Gastrocnemius medialis (tissue), 4 donors: ENCODE measurements around the gene NEIL3. TPM values are rescaled to one million over a fixed set of nuclear protein-coding genes. Genes with fewer than 3 reads are reported as not detected.

Experiments
- ATAC-seq, 2 donors: fragments of 150-250 bp; one replicate each; pipeline ENCODE4 v1.9.1; 2016
- DNase-seq, 2 donors: peaks; one replicate each; pipeline ENCODE4 v3.0.0-alpha.2; 2019
- H3K27ac ChIP-seq, 4 donors: fragments of 200-600 bp; sonication (generic); 1 replicate in 1 of 4; 2 replicates in 3 of 4; pipeline ENCODE4 v1.5.1; 2016 to 2018; ENCODE audit warnings: mild to moderate bottlenecking in 2 of 4, moderate library complexity in 1 of 4
- H3K27me3 ChIP-seq, 3 donors: fragments of 200-600 bp; sonication (generic) in 2 of 3; 1 replicate in 1 of 3; 2 replicates in 2 of 3; pipeline versions ENCODE4 v1.5.1 to v1.6.0; 2016 to 2019; ENCODE audit warnings: mild to moderate bottlenecking in 1 of 3, moderate library complexity in 1 of 3
- H3K36me3 ChIP-seq, 2 donors: fragments of 200-600 bp; sonication (generic) in 1 of 2; one replicate each; pipeline ENCODE4 v1.5.1; 2017 to 2018
- H3K4me1 ChIP-seq, 2 donors: fragments of 200-600 bp; sonication (generic) in 1 of 2; one replicate each; pipeline ENCODE4 v1.5.1; 2016 to 2017; ENCODE audit warnings: mild to moderate bottlenecking in 2 of 2
- H3K4me3 ChIP-seq, 4 donors: fragments of 200-600 bp; sonication (generic) in 3 of 4; 1 replicate in 1 of 4; 2 replicates in 3 of 4; pipeline ENCODE4 v1.5.1; 2016 to 2019; ENCODE audit warnings: mild to moderate bottlenecking in 2 of 4
- H3K9me3 ChIP-seq, 3 donors: fragments of 200-600 bp; sonication (generic) in 2 of 3; 1 replicate in 1 of 3; 2 replicates in 2 of 3; pipeline ENCODE4 v1.5.1; 2016 to 2019
- POLR2A ChIP-seq, 2 donors: fragments of 450-650 bp; IDR thresholded peaks; one replicate each; pipeline ENCODE4 v1.6.1; 2017; ENCODE audit warnings: antibody characterized with exemption in 2 of 2, mild to moderate bottlenecking in 2 of 2, moderate library complexity in 2 of 2
- in situ Hi-C, 4 donors: fragments of 200-750 bp; cut with MboI; loops; one replicate each; pipeline versions ENCODE4 v1.15.0 to v1.8.0; 2017; ENCODE audit warnings: low sequenced_read_pairs in 4 of 4
- intact Hi-C: fragments of 100-400 bp; cut with DNase I; formaldehyde crosslinking; loops from one replicate; pipeline ENCODE4 v1.15.1; 2023; ENCODE audit warnings: low total_unique reads
- total RNA-seq, 4 donors: library from RNA; depleted of rRNA; stranded (reverse); fragments of >200 nt; gene quantifications; one replicate each; pipeline versions ENCODE4 v1.1.0 to v1.2.3, GENCODE V29; 2016
- TF ChIP-seq, protein P1 (sequence below), 5 experiments: fragments of 450-650 bp in 3 of 5; fragments of 200-600 bp in 2 of 5; sonication (generic) in 2 of 5; IDR thresholded peaks in 4 of 5; conservative IDR thresholded peaks in 1 of 5; 1 replicate in 4 of 5; 2 replicates in 1 of 5; pipeline ENCODE4 v1.5.1; 2016 to 2019; ENCODE audit warnings: antibody characterized with exemption in 5 of 5, mild to moderate bottlenecking in 3 of 5, moderate library complexity in 3 of 5

NEIL3 gene
- total RNA-seq, 4 donors from 2014 or later: not detected

DNA sequence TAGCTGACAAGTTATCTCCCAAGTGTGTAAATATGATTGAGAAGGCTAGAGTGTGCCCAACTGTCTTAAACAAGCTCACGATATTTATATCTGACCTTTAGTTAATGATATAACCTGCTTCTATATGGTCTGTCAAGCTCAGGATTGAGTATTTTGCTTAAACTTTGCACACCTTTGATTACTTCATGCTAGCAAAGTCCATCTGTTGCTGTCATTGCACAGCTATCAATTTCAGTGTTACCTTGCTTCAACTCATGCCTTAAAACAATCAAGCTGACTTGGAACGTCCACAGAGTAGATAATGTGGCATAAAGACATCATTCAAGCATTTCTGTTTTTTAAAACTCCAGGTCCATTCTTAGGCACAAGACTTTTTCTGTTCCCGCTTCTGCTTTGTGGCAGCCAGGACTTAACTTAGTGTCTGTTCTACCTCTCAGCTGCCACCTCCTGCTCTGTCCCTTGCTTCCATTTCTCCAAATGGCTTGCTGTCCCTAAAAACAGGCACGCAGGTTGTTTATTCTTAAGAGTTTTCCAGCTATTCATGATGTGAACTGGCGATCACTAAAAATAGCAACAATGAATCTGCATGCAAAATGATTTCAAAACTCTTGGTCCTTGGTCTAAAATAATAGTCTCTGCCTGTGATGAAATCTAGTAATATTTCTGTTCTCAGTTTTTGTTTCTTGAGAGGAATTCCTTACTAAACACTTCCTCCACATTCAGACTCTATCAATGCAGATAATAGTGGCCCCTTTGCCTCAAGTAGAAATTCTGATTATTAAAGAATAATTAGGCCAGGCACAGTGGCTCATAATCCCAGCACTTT lies 16.3 kb upstream of the NEIL3 start:
- H3K4me3 ChIP-seq: no peak overlapping the region
- TF ChIP-seq POLR2A (IDR thresholded peaks at IDR 0.05): no peak
- TF ChIP-seq, protein P1, sequence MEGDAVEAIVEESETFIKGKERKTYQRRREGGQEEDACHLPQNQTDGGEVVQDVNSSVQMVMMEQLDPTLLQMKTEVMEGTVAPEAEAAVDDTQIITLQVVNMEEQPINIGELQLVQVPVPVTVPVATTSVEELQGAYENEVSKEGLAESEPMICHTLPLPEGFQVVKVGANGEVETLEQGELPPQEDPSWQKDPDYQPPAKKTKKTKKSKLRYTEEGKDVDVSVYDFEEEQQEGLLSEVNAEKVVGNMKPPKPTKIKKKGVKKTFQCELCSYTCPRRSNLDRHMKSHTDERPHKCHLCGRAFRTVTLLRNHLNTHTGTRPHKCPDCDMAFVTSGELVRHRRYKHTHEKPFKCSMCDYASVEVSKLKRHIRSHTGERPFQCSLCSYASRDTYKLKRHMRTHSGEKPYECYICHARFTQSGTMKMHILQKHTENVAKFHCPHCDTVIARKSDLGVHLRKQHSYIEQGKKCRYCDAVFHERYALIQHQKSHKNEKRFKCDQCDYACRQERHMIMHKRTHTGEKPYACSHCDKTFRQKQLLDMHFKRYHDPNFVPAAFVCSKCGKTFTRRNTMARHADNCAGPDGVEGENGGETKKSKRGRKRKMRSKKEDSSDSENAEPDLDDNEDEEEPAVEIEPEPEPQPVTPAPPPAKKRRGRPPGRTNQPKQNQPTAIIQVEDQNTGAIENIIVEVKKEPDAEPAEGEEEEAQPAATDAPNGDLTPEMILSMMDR (IDR thresholded peaks at IDR 0.05 in 4 of 5, conservative IDR thresholded peaks at IDR 0.05 in 1 of 5): no peak
- no peaks in the 10 kb centered on the region for H3K36me3 ChIP-seq
- no peaks in the 10 kb centered on the region for H3K27me3 ChIP-seq
- DNase-seq: no peak
- no peak for ATAC-seq
- intact Hi-C loops (no loop called here), in situ Hi-C loops (no loop called here)
- H3K4me1 ChIP-seq: no peaks in the 10 kb centered on the region
- H3K27ac ChIP-seq: no peak overlapping the region
- H3K9me3 ChIP-seq: peaks cover 0 to 3% (median 0%) of the 10 kb centered on the region in 3 donors

DNA sequence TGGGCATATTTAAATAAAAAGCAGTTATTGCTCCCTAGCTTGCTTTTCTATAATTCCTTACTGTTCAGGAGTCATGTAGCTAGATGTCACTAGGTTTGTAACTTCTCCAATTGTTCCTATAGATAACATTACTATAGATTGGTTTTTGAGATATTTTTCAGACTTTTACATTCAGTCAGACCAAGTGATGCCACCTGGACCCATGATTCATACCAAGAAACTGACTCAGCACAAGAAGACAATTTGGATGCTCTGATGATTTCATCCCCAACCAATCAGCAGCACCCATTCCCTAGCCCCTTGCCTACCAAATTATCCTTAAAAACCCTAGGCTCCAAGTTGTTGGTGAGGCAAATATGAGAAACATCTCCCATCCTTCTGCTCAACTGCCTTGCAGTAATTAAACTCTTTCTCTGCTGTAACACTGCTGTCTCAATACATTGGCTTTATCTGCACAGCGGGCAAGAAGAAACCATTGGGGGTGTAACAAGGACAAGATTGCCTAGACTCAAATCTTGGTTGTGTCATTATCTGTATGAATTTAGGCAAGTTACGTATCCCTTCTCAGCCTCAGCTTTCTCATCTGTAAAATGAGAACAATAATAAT lies 11.8 kb upstream of the NEIL3 start:
- TF ChIP-seq, protein P1 (IDR thresholded peaks at IDR 0.05 in 4 of 5, conservative IDR thresholded peaks at IDR 0.05 in 1 of 5): no peak
- TF ChIP-seq POLR2A (IDR thresholded peaks at IDR 0.05): no peak
- ATAC-seq: no peak
- intact Hi-C loops: no loop called here

GRCh38 chr4:177301126-177301639 lies 8.5 kb upstream of the NEIL3 start:
- DNase-seq (no peak), ATAC-seq (no peak)
- Histone ChIP-seq H3K4me1 (no peaks in the 10 kb centered on the region), H3K27me3 (no peaks in the 10 kb centered on the region), H3K4me3 (no peak overlapping the region), H3K36me3 (no peaks in the 10 kb centered on the region), H3K9me3 (peaks cover 0 to 3% (median 0%) of the 10 kb centered on the region in 3 donors), H3K27ac (no peak overlapping the region)
- in situ Hi-C loops (no loop called here), intact Hi-C loops (no loop called here)
- TF ChIP-seq POLR2A (IDR thresholded peaks at IDR 0.05): no peak
- TF ChIP-seq, protein P1 (IDR thresholded peaks at IDR 0.05 in 4 of 5, conservative IDR thresholded peaks at IDR 0.05 in 1 of 5): no peak

More for the DNA sequence above, 11.8 kb upstream of the NEIL3 start:
- DNase-seq: no peak
- no peaks in the 10 kb centered on the region for H3K36me3 ChIP-seq
- H3K27me3 ChIP-seq: no peaks in the 10 kb centered on the region
- no peaks in the 10 kb centered on the region for H3K4me1 ChIP-seq
- no peak overlapping the region for H3K27ac ChIP-seq
- H3K4me3 ChIP-seq: no peak overlapping the region
- in situ Hi-C loops: no loop called here
- peaks cover 0 to 3% (median 0%) of the 10 kb centered on the region in 3 donors for H3K9me3 ChIP-seq

DNA sequence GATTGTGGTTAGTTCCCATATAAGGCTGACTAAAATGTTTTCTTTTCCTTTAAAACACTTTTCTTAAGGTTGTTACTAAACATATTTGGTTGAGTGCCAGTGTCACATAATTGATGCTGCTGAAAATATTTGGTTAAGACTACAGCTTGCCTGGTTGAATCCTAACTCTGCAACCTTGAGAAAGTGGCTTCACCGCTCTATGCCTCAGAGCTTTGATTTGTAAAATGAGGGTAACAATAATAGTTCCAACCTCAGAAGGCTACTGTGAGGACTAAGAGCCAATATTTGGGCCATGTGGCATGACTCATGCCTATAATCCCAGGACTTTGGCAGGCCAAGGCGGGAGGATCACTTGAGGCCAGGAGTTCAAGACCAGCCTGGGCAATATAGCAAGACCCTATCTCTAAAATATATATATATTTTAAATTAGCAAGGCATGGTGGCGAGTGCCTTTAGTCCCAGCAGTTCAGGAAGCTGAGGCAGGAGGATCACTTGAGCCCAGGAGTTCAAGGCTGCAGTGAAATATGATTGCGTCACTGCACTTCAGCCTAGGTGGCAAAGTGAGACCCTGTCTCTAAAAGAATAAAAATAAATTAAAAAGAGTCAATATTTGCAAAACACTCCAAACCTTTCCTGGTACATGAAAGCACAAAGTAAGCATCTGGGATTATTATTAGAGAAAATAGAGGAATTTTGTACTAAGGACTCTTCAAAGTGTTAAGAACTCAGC lies 7.1 kb upstream of the NEIL3 start:
- ATAC-seq (no peak), DNase-seq (no peak)
- Histone ChIP-seq H3K4me3 (no peak overlapping the region), H3K36me3 (no peaks in the 10 kb centered on the region), H3K27ac (no peak overlapping the region), H3K27me3 (no peaks in the 10 kb centered on the region), H3K9me3 (peaks cover 0 to 3% (median 0%) of the 10 kb centered on the region in 3 donors), H3K4me1 (no peaks in the 10 kb centered on the region)
- no peak for TF ChIP-seq POLR2A (IDR thresholded peaks at IDR 0.05)
- TF ChIP-seq, protein P1 (IDR thresholded peaks at IDR 0.05 in 4 of 5, conservative IDR thresholded peaks at IDR 0.05 in 1 of 5): no peak
- intact Hi-C loops (no loop called here), in situ Hi-C loops (no loop called here)
